Measurements from ENCODE around the gene TPX2.

DNA sequence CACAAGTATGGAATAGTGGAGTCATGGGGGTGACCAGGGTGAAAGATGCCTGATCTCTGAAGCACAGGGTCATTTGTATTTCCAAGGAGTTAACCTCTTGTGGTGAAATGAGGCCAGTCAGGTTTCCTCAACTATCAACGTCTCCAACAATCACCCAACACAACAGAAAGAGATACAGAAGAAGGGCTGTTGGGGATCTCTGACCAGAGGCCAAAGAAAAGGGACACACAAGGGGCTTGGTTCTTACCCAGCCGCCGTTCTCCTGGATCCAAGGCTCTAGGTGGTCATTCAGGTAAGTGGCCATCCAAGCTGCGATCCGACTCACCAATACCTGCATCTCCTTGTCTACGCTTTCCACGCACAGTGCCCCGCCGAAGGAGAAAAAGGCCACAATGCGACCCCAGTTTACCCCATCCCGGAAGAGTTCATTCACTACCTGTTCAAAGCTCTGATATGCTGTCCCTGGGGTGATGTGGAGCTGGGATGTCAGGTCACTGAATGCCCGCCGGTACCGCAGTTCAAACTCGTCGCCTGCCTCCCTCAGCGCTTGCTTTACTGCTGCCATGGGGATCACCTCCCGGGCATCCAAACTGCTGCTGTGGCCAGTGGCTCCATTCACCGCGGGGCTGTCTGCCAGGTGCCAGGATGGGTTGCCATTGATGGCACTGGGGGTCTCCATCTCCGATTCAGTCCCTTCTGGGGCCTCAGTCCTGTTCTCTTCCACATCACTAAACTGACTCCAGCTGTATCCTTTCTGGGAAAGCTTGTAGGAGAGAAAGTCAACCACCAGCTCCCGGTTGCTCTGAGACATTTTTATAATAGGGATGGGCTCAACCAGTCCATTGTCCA, 17.5 kb upstream of the TPX2 start:
- TF ChIP-seq CBX8 (IDR thresholded peaks at IDR 0.05) (no peak), MAZ (IDR thresholded peaks at IDR 0.05; ENCODE audit: borderline replicate concordance, low read depth, low read length) (no peak), HEYL (CRISPR knock-in tag; IDR thresholded peaks at IDR 0.05) (no peak)
- TF ChIP-seq, protein P1, sequence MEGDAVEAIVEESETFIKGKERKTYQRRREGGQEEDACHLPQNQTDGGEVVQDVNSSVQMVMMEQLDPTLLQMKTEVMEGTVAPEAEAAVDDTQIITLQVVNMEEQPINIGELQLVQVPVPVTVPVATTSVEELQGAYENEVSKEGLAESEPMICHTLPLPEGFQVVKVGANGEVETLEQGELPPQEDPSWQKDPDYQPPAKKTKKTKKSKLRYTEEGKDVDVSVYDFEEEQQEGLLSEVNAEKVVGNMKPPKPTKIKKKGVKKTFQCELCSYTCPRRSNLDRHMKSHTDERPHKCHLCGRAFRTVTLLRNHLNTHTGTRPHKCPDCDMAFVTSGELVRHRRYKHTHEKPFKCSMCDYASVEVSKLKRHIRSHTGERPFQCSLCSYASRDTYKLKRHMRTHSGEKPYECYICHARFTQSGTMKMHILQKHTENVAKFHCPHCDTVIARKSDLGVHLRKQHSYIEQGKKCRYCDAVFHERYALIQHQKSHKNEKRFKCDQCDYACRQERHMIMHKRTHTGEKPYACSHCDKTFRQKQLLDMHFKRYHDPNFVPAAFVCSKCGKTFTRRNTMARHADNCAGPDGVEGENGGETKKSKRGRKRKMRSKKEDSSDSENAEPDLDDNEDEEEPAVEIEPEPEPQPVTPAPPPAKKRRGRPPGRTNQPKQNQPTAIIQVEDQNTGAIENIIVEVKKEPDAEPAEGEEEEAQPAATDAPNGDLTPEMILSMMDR (IDR thresholded peaks at IDR 0.05): no peak
- TF ChIP-seq, protein P2, sequence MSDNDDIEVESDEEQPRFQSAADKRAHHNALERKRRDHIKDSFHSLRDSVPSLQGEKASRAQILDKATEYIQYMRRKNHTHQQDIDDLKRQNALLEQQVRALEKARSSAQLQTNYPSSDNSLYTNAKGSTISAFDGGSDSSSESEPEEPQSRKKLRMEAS (IDR thresholded peaks at IDR 0.05): no peak
